Measurements from ENCODE around the gene FBLN2. TPM values are rescaled to one million over a fixed set of nuclear protein-coding genes. Genes with fewer than 3 reads are reported as not detected.

FBLN2 gene
- total and polyA plus RNA-seq, 8 donors = 1.8 to 143 (median 11.9) TPM

DNA sequence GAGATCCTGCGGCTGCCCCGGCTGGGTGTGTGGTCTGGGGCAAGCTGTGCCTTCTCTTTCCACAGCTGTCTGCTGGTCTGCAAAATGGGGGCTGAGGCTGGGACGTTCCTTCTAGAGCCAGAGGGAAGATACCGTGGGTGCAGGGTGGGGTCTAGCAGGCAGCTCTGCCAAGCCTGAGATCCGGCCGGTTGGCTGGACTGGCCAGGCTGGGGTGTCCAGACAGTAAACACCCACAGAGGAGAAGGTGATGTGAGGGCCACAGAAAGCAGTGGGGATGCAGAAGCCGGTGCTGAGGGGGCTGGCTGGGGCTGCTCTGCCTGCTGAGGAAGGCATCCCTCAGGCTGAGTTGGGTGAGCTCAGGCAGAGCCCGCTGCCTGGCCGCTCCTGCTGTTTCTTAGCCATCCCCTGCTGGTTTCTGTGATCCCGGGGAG lies 46.1 kb downstream of the FBLN2 start:
- Histone ChIP-seq H3K9me3 (no peaks in the 10 kb centered on the region), H3K4me1 (peaks cover 0 to 3% (median 0%) of the 10 kb centered on the region in 4 donors), H3K36me3 (no peaks in the 10 kb centered on the region), H3K27ac (no peak overlapping the region), H3K27me3 (peaks cover 0 to 31% (median 12%) of the 10 kb centered on the region in 3 donors), H3K4me3 (no peak overlapping the region)
- DNase-seq = no peak
- WGBS, 5 donors = 21 to 50% (median 34%) methylated on average over 7 to 10 of the region's 10 CpGs
- no peak for TF ChIP-seq POLR2AphosphoS5 (IDR thresholded peaks at IDR 0.05)
- TF ChIP-seq, protein P1, sequence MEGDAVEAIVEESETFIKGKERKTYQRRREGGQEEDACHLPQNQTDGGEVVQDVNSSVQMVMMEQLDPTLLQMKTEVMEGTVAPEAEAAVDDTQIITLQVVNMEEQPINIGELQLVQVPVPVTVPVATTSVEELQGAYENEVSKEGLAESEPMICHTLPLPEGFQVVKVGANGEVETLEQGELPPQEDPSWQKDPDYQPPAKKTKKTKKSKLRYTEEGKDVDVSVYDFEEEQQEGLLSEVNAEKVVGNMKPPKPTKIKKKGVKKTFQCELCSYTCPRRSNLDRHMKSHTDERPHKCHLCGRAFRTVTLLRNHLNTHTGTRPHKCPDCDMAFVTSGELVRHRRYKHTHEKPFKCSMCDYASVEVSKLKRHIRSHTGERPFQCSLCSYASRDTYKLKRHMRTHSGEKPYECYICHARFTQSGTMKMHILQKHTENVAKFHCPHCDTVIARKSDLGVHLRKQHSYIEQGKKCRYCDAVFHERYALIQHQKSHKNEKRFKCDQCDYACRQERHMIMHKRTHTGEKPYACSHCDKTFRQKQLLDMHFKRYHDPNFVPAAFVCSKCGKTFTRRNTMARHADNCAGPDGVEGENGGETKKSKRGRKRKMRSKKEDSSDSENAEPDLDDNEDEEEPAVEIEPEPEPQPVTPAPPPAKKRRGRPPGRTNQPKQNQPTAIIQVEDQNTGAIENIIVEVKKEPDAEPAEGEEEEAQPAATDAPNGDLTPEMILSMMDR (IDR thresholded peaks at IDR 0.05) = no peak
- no peak for TF ChIP-seq POLR2A (IDR thresholded peaks at IDR 0.05)
- no peak for TF ChIP-seq EP300 (IDR thresholded peaks at IDR 0.05)
- intact Hi-C loops (cut with DNase I; ENCODE audit: low total_unique reads) = no loop called here

DNA sequence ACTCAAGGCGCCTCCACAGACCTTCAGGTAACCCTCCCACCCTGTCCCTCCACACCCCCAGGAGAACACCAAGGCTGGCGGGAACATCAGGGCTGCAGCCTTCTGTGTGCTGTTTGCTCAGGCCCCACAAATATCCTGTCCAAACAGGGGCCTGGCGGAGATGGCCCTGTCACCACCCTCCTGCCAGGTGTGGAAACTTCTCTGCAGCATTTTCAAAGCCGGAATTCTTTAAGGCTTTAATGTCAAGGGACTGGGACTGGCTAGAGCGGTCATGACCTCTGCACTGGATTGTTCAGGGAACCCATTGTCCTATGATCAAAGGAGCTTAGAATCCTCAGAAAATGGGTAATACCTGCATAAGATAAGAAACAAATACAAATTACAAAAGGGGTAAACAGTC lies 46.6 kb downstream of the FBLN2 start:
- TF ChIP-seq EP300 (IDR thresholded peaks at IDR 0.05) = no peak
- H3K27me3 ChIP-seq = peaks cover 0 to 31% (median 12%) of the 10 kb centered on the region in 3 donors
- H3K36me3 ChIP-seq = no peaks in the 10 kb centered on the region
- no peak overlapping the region for H3K4me3 ChIP-seq
- H3K9me3 ChIP-seq = no peaks in the 10 kb centered on the region
- H3K27ac ChIP-seq = no peak overlapping the region
- DNase-seq = no peak
- intact Hi-C loops (cut with DNase I; ENCODE audit: low total_unique reads) = no loop called here
- 30 to 65% (median 51%) methylated on average over 5 of the region's 5 CpGs for WGBS, 5 donors
- H3K4me1 ChIP-seq = peaks cover 0 to 3% (median 0%) of the 10 kb centered on the region in 4 donors

DNA sequence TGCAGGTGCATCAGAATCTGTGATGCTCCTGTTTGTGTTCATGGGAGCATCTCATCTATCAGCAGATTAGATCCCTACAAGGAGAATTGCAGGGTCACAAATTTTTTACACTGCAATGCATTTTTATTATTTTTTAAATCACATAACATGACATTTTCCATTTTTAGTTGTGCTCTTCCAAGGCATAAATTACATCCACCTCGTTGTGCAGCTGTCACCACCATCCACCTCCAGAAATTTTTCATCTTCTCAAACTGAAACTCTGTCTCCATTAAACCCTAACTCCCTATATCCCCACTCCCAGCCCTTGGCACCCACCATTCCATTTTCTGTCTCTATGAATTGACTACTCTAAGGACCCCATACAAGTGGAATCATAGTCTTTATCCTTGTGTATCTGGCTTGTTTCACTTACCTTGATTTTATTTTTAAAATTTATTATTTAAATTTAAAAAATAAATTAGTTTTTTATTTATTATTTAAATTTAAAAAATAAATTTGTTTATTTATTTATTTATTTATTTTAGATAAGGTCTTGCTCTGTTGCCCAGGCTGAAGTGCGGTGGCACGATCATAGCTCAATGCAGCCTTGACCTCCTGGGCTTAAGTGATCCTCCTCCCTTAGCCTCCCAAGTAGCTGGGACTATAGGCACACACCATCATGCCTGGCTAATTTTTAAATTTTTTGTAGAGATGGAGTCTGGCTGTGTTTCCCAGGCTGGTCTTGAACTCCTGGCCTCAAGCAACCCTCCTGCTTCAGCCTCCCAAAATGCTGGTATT lies 47.7 kb downstream of the FBLN2 start:
- H3K36me3 ChIP-seq = no peaks in the 10 kb centered on the region
- H3K4me3 ChIP-seq = no peak overlapping the region
- no peak overlapping the region for H3K27ac ChIP-seq
- H3K4me1 ChIP-seq = peaks cover 0 to 3% (median 0%) of the 10 kb centered on the region in 4 donors
- WGBS, 5 donors = 82 to 93% (median 85%) methylated on average over 3 of the region's 3 CpGs
- no peak for TF ChIP-seq POLR2A (IDR thresholded peaks at IDR 0.05)
- TF ChIP-seq, protein P1 (IDR thresholded peaks at IDR 0.05) = no peak
- TF ChIP-seq POLR2AphosphoS5 (IDR thresholded peaks at IDR 0.05) = no peak
- H3K27me3 ChIP-seq = peaks cover 0 to 31% (median 12%) of the 10 kb centered on the region in 3 donors
- DNase-seq = no peak
- no peaks in the 10 kb centered on the region for H3K9me3 ChIP-seq
- intact Hi-C loops (cut with DNase I; ENCODE audit: low total_unique reads) = no loop called here

DNA sequence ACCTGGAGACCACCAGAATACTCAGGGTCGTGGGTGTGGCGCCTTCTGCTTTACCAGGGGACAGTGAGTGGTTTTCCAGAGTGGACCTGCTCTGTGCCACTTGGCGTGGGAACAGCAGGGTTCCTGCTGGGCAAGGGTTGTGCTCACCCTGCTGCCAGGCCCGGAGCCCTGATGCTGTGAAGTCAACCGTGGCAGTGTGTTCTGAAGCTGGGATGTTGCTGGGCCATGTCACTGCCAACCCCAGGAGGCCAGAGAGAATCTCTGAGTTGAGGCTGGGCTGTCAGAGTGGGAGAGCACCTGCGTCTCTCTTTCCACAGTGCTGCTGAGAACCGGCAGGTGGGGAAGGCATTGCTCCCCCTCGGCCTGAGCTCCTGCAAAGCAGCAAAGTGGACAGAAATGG lies 48.7 kb downstream of the FBLN2 start:
- H3K9me3 ChIP-seq = no peaks in the 10 kb centered on the region
- intact Hi-C loops (cut with DNase I; ENCODE audit: low total_unique reads) = no loop called here
- H3K4me1 ChIP-seq = peaks cover 0 to 3% (median 0%) of the 10 kb centered on the region in 4 donors
- no peak overlapping the region for H3K4me3 ChIP-seq
- 61 to 88% (median 73%) methylated on average over 3 to 8 of the region's 8 CpGs for WGBS, 5 donors
- no peak for TF ChIP-seq POLR2A (IDR thresholded peaks at IDR 0.05)
- TF ChIP-seq POLR2AphosphoS5 (IDR thresholded peaks at IDR 0.05) = no peak
- no peak for TF ChIP-seq EP300 (IDR thresholded peaks at IDR 0.05)
- TF ChIP-seq, protein P1 (IDR thresholded peaks at IDR 0.05) = no peak
- no peak for DNase-seq
- no peaks in the 10 kb centered on the region for H3K36me3 ChIP-seq
- no peak overlapping the region for H3K27ac ChIP-seq
- H3K27me3 ChIP-seq = peaks cover 0 to 31% (median 12%) of the 10 kb centered on the region in 3 donors

DNA sequence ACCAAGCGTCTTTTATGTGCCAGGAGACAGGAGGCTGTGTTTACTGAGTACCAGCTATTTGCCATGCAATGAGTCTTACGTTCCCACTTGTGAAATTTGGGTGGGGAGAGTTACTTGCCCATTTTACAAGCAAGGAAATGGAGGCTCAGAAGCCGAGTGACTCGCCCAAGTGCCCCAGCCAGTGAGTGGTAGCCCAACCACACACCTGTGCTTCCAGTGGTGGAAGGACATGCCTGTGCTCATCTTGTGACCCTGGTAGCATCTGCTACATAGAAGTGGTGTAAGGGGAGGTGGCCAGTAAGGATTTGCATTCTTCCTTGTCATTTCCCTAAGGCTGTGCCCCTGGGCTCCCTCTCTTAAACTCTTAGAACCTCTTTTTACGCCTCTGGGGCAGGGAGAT lies 49.3 kb downstream of the FBLN2 start:
- intact Hi-C loops (cut with DNase I; ENCODE audit: low total_unique reads) = no loop called here
- H3K36me3 ChIP-seq = no peaks in the 10 kb centered on the region
- no peak overlapping the region for H3K4me3 ChIP-seq
- TF ChIP-seq POLR2AphosphoS5 (IDR thresholded peaks at IDR 0.05) (no peak), EP300 (IDR thresholded peaks at IDR 0.05) (no peak), POLR2A (IDR thresholded peaks at IDR 0.05) (no peak)
- TF ChIP-seq, protein P1 (IDR thresholded peaks at IDR 0.05) = no peak
- H3K4me1 ChIP-seq = peaks cover 0 to 3% (median 0%) of the 10 kb centered on the region in 4 donors
- peaks cover 0 to 31% (median 12%) of the 10 kb centered on the region in 3 donors for H3K27me3 ChIP-seq
- WGBS, 5 donors = 75 to 90% (median 82%) methylated on average over 5 of the region's 5 CpGs
- H3K9me3 ChIP-seq = no peaks in the 10 kb centered on the region
- no peak for DNase-seq
- no peak overlapping the region for H3K27ac ChIP-seq
